ENCODE measurements around the gene PDE4D. TPM values are rescaled to one million over a fixed set of nuclear protein-coding genes. Genes with fewer than 3 reads are reported as not detected.

Gene PDE4D
- total and polyA plus RNA-seq, 2 donors (not counting 1 experiment from before 2014, with no cell fraction given): 14.9 to 171 TPM

GRCh38 chr5:58979090-58979489 lies 914.4 kb downstream of the PDE4D start:
- no peak overlapping the region for H2AFZ ChIP-seq (ENCODE audit: insufficient read depth, low read depth, low read length, poor library complexity, severe bottlenecking)
- H3K9me3 ChIP-seq (ENCODE audit: control extremely low read depth in 1 of 3, control insufficient read depth in 2 of 3, insufficient read depth in 1 of 3, low read length in 2 of 3): no peaks in the 10 kb centered on the region
- H3K4me1 Mint-ChIP-seq: no peaks in the 10 kb centered on the region
- H3K4me2 ChIP-seq (replicated peaks; ENCODE audit: low read depth, low read length, poor library complexity, severe bottlenecking): no peak overlapping the region
- no peaks in the 10 kb centered on the region for H3K9me3 Mint-ChIP-seq (ENCODE audit: insufficient read depth)
- ATAC-seq (ENCODE audit: low read depth): no peak
- DNase-seq: no peak
- no peak overlapping the region for H3K27ac ChIP-seq (ENCODE audit: low read length in 2 of 2)
- no peak overlapping the region for H3K4me3 ChIP-seq (ENCODE audit: control extremely low read depth in 1 of 5, extremely low read depth in 1 of 5, insufficient read depth in 1 of 5, low read depth in 2 of 5, low read length in 4 of 5)
- TF ChIP-seq EZH2 (IDR thresholded peaks at IDR 0.05; ENCODE audit: borderline replicate concordance, insufficient read depth, low read depth, low read length, poor library complexity, severe bottlenecking) (no peak), CTCF (IDR thresholded peaks at IDR 0.05) (no peak)
- H3K27me3 Mint-ChIP-seq: no peaks in the 10 kb centered on the region
- no peaks in the 10 kb centered on the region for H4K20me1 ChIP-seq (ENCODE audit: control insufficient read depth, insufficient read depth, low read length, poor library complexity, severe bottlenecking)
- no peak overlapping the region for H3K9ac ChIP-seq (ENCODE audit: low read length)
- intact Hi-C loops (cut with micrococcal nuclease): no loop called here
- H3K79me2 ChIP-seq (ENCODE audit: control insufficient read depth, insufficient read depth, low read length): no peaks in the 10 kb centered on the region
- no peaks in the 10 kb centered on the region for H3K4me1 ChIP-seq (ENCODE audit: control insufficient read depth in 2 of 2, insufficient read depth in 2 of 2, low read length in 2 of 2)
- H3K27me3 ChIP-seq (replicated peaks in 1 of 4; ENCODE audit: control extremely low read depth in 1 of 4, control insufficient read depth in 3 of 4, insufficient read depth in 4 of 4, low read length in 3 of 4): no peaks in the 10 kb centered on the region
- H3K36me3 ChIP-seq (replicated peaks in 1 of 2; ENCODE audit: control extremely low read depth in 1 of 2, control insufficient read depth in 1 of 2, extremely low read depth in 1 of 2, insufficient read depth in 2 of 2, low read length in 1 of 2): peaks cover 0 to 2% of the 10 kb centered on the region in 2 experiments
- POLR2A ChIA-PET: no interaction called here
- no peak overlapping the region for H3K4me3 Mint-ChIP-seq
- CTCF ChIA-PET: no interaction called here
- no peak overlapping the region for H3K27ac Mint-ChIP-seq

- CTCF ChIA-PET: no interaction called here
- no peak for ATAC-seq (ENCODE audit: low read depth)
- H3K4me2 ChIP-seq (replicated peaks; ENCODE audit: low read depth, low read length, poor library complexity, severe bottlenecking): no peak overlapping the region
Observed at GRCh38 chr5:58974601-58975000, 918.9 kb downstream of the PDE4D start.

More at GRCh38 chr5:58974601-58975000, 918.9 kb downstream of the PDE4D start:
- Histone ChIP-seq H3K9ac (ENCODE audit: low read length) (no peak overlapping the region), H3K4me3 (ENCODE audit: control extremely low read depth in 1 of 5, extremely low read depth in 1 of 5, insufficient read depth in 1 of 5, low read depth in 2 of 5, low read length in 4 of 5) (no peak overlapping the region), H3K9me3 (ENCODE audit: control extremely low read depth in 1 of 3, control insufficient read depth in 2 of 3, insufficient read depth in 1 of 3, low read length in 2 of 3) (no peaks in the 10 kb centered on the region), H3K36me3 (replicated peaks in 1 of 2; ENCODE audit: control extremely low read depth in 1 of 2, control insufficient read depth in 1 of 2, extremely low read depth in 1 of 2, insufficient read depth in 2 of 2, low read length in 1 of 2) (no peaks in the 10 kb centered on the region), H4K20me1 (ENCODE audit: control insufficient read depth, insufficient read depth, low read length, poor library complexity, severe bottlenecking) (no peaks in the 10 kb centered on the region), H2AFZ (ENCODE audit: insufficient read depth, low read depth, low read length, poor library complexity, severe bottlenecking) (no peak overlapping the region), H3K27ac (ENCODE audit: low read length in 2 of 2) (no peak overlapping the region), H3K27me3 (replicated peaks in 1 of 4; ENCODE audit: control extremely low read depth in 1 of 4, control insufficient read depth in 3 of 4, insufficient read depth in 4 of 4, low read length in 3 of 4) (no peaks in the 10 kb centered on the region), H3K79me2 (ENCODE audit: control insufficient read depth, insufficient read depth, low read length) (no peaks in the 10 kb centered on the region), H3K4me1 (ENCODE audit: control insufficient read depth in 2 of 2, insufficient read depth in 2 of 2, low read length in 2 of 2) (no peaks in the 10 kb centered on the region)
- DNase-seq: no peak
- POLR2A ChIA-PET: no interaction called here
- Mint-ChIP-seq H3K27me3 (no peaks in the 10 kb centered on the region), H3K9me3 (ENCODE audit: insufficient read depth) (no peaks in the 10 kb centered on the region), H3K4me3 (no peak overlapping the region), H3K4me1 (no peaks in the 10 kb centered on the region), H3K27ac (no peak overlapping the region)
- TF ChIP-seq EZH2 (IDR thresholded peaks at IDR 0.05; ENCODE audit: borderline replicate concordance, insufficient read depth, low read depth, low read length, poor library complexity, severe bottlenecking) (no peak), CTCF (IDR thresholded peaks at IDR 0.05) (no peak)
- 89% methylated on average over 3 of the region's 5 CpGs for WGBS (ENCODE audit: insufficient coverage)
- intact Hi-C loops (cut with micrococcal nuclease): no loop called here
